A549 (cell line): ENCODE results near the gene XPNPEP3. TPM values are rescaled to one million over a fixed set of nuclear protein-coding genes. Genes with fewer than 3 reads are reported as not detected.

Source experiments
- ATAC-seq, 2 experiments: fragments of 200-7000 bp in 1 of 2; fragments of >200 bp in 1 of 2; cut with Nextera tagmentation in 1 of 2; cut with Tn5 transposase in 1 of 2; 3 replicates each; pipeline versions ENCODE4 v1.8.0 to v1.9.1; 2018 to 2020; ENCODE audit warnings: mild to moderate bottlenecking in 1 of 2, moderate library complexity in 1 of 2
- CTCF ChIA-PET: fragments of 300-600 bp; sonication (Branson Sonifier 250); formaldehyde crosslinking; extraction: SDS; loops from one replicate; lab custom pipeline; 2021; ENCODE audit warnings: antibody characterized with exemption, inconsistent platforms; lab: Yijun Ruan, JAX
- POLR2A ChIA-PET: fragments of 350-600 bp; formaldehyde crosslinking; extraction: SDS; loops from one replicate; lab custom pipeline; 2021; ENCODE audit warnings: antibody characterized with exemption, inconsistent platforms; lab: Yijun Ruan, JAX
- DNase-seq, 2 experiments: peaks; one replicate each; pipeline versions ENCODE4 v3.0.0 to v3.0.0-alpha.2; 2011 to 2016; ENCODE audit warnings: low read depth in 1 of 2, low spot score in 1 of 2
- FAIRE-seq: peaks from 2 replicates; lab custom pipeline; 2011; peaks lifted over from hg19 to GRCh38; lab: Jason Lieb, UNC
- H3K27ac ChIP-seq, 2 experiments: fragments of >200 bp; sonication (Bioruptor Twin); formaldehyde crosslinking; 3 replicates each; pipeline ENCODE4 v1.5.1; 2016 to 2017
- H3K4me1 ChIP-seq: fragments of >200 bp; sonication (Bioruptor Twin); formaldehyde crosslinking; 3 replicates; pipeline ENCODE4 v1.6.1; 2016
- H3K4me2 ChIP-seq: fragments of >200 bp; sonication (Bioruptor Twin); formaldehyde crosslinking; 3 replicates; pipeline ENCODE4 v1.6.1; 2016
- H3K4me3 ChIP-seq: fragments of >200 bp; sonication (Bioruptor Twin); formaldehyde crosslinking; 3 replicates; pipeline ENCODE4 v1.5.1; 2016
- H3K9me3 ChIP-seq: fragments of >200 bp; sonication (Bioruptor Twin); formaldehyde crosslinking; 3 replicates; pipeline ENCODE4 v1.6.1; 2016
- BCL3 ChIP-seq: fragments of >200 bp; sonication (Bioruptor Twin); formaldehyde crosslinking; IDR thresholded peaks from 3 replicates; pipeline ENCODE4 v1.6.1; 2016
- CTCF ChIP-seq: fragments of >200 bp; sonication (Bioruptor Twin); formaldehyde crosslinking; IDR thresholded peaks from 3 replicates; pipeline ENCODE4 v1.5.1; 2016
- FOSB ChIP-seq: fragments of 250-450 bp; sonication (Bioruptor Pico); IDR thresholded peaks from 2 replicates; pipeline ENCODE4 v1.5.0; 2020; ENCODE audit warnings: mild to moderate bottlenecking, moderate library complexity
- GATA3 ChIP-seq: IDR thresholded peaks from 2 replicates; pipeline ENCODE4 v1.6.1; 2012; ENCODE audit warnings: borderline replicate concordance
- HEYL ChIP-seq: fragments of 250-450 bp; sonication (Bioruptor Pico); IDR thresholded peaks from 2 replicates; pipeline ENCODE4 v1.8.0; 2021; ENCODE audit warnings: mild to moderate bottlenecking, moderate library complexity
- HOXA7 ChIP-seq: fragments of 250-450 bp; sonication (Bioruptor Pico); IDR thresholded peaks from 2 replicates; pipeline ENCODE4 v1.5.0; 2020; ENCODE audit warnings: mild to moderate bottlenecking, moderate library complexity
- HOXB13 ChIP-seq: fragments of 250-450 bp; sonication (Bioruptor Pico); IDR thresholded peaks from 2 replicates; pipeline ENCODE4 v1.5.0; 2020; ENCODE audit warnings: low read depth, mild to moderate bottlenecking, moderate library complexity
- HOXB5 ChIP-seq: fragments of 250-450 bp; sonication (Bioruptor Pico); IDR thresholded peaks from 2 replicates; pipeline ENCODE4 v1.5.0; 2020; ENCODE audit warnings: mild to moderate bottlenecking, moderate library complexity
- KDM1A ChIP-seq: fragments of 200-600 bp; sonication (generic); IDR thresholded peaks from 2 replicates; pipeline ENCODE4 v1.6.1; 2016; ENCODE audit warnings: low read depth, mild to moderate bottlenecking
- KDM5A ChIP-seq: fragments of 200-600 bp; sonication (generic); IDR thresholded peaks from 2 replicates; pipeline ENCODE4 v1.6.1; 2016; ENCODE audit warnings: antibody characterized with exemption, mild to moderate bottlenecking
- MAZ ChIP-seq: fragments of 150-350 bp; IDR thresholded peaks from 2 replicates; pipeline ENCODE4 v1.6.1; 2014; ENCODE audit warnings: antibody characterized with exemption, low read depth, low read length, borderline replicate concordance
- MYC ChIP-seq: IDR thresholded peaks from 2 replicates; pipeline ENCODE4 v1.6.1; 2012; ENCODE audit warnings: mild to moderate bottlenecking, inconsistent platforms, low read length, improper control_type of control experiment, borderline replicate concordance
- PBX3 ChIP-seq: IDR thresholded peaks from 2 replicates; pipeline ENCODE4 v1.6.1; 2012
- PHF8 ChIP-seq: fragments of 200-600 bp; sonication (generic); IDR thresholded peaks from 2 replicates; pipeline ENCODE4 v1.6.1; 2016; ENCODE audit warnings: low read depth, mild to moderate bottlenecking, antibody characterized with exemption, moderate library complexity, borderline replicate concordance
- POLR2A ChIP-seq: IDR thresholded peaks from 2 replicates; pipeline ENCODE4 v1.6.1; 2012; ENCODE audit warnings: mild to moderate bottlenecking, low read length
- RARB ChIP-seq: fragments of 250-450 bp; sonication (Bioruptor Pico); IDR thresholded peaks from 2 replicates; pipeline ENCODE4 v1.8.0; 2021; ENCODE audit warnings: mild to moderate bottlenecking, moderate library complexity
- REST ChIP-seq: fragments of 200-600 bp; sonication (generic); IDR thresholded peaks from 2 replicates; pipeline ENCODE4 v1.6.1; 2016; ENCODE audit warnings: antibody characterized with exemption, mild to moderate bottlenecking, moderate library complexity
- RNF2 ChIP-seq: fragments of 200-600 bp; sonication (generic); IDR thresholded peaks from 2 replicates; pipeline ENCODE4 v1.6.1; 2016; ENCODE audit warnings: low read depth, mild to moderate bottlenecking, antibody characterized with exemption, moderate library complexity, borderline replicate concordance
- TP53 ChIP-seq: fragments of 250-450 bp; sonication (Bioruptor Pico); IDR thresholded peaks from 2 replicates; pipeline ENCODE4 v1.5.0; 2021; ENCODE audit warnings: mild to moderate bottlenecking, moderate library complexity
- WGBS: methylation state at CpG from one replicate; pipeline ENCODE4 v1.1.6; 2017; ENCODE audit errors: missing lambda C conversion rate; 5-methylcytosine and 5-hydroxymethylcytosine counted together
- polyA plus RNA-seq, 4 experiments: library from polyadenylated mRNA; depleted of rRNA in 3 of 4; stranded (reverse); fragments of >200 nt; fragmentation: RNase III in 1 of 4; extraction: RNeasy Plus Mini Kit Qiagen cat#74134 plus additional on column Dnase treatment in 1 of 4; gene quantifications; 2 replicates in 3 of 4; 3 replicates in 1 of 4; pipeline ENCODE4 v1.2.3, GENCODE V29; 2011 to 2017

The XPNPEP3 gene
- polyA plus RNA-seq, 2 of the 4 experiments (the other 2 are of a cell fraction) = 12.7 to 23.3 TPM

- H3K4me1 ChIP-seq = 0 out of 3 replicates have a peak, but pooled peaks cover 4% of the 10 kb centered on the region
- WGBS = 73% methylated on average over 6 of the region's 6 CpGs
- H3K27ac ChIP-seq = no peak overlapping the region
- H3K4me2 ChIP-seq = no peak overlapping the region
- H3K4me3 ChIP-seq = no peak overlapping the region
- FAIRE-seq = no peak
- H3K9me3 ChIP-seq = no peaks in the 10 kb centered on the region
- ChIA-PET CTCF (interaction anchor here (0.6 kb wide), 1 partner anchor 335 kb away, joined by 3 read pairs; no protein-coding TSS in a partner anchor), POLR2A (no interaction called here)
- DNase-seq = no peak
- no peak for ATAC-seq
- TF ChIP-seq TP53 (CRISPR knock-in tag) = no peak
- no peak for TF ChIP-seq BCL3
Observed at GRCh38 chr22:40808018-40808841, 48.7 kb upstream of the XPNPEP3 start.

- no peak for DNase-seq
- POLR2A ChIA-PET = no interaction called here
- no peak overlapping the region for H3K27ac ChIP-seq
- no peak for FAIRE-seq
- H3K4me1 ChIP-seq = peaks cover 15% of the 10 kb centered on the region; the same call in 2 of the 3 replicates
- no peak for ATAC-seq
- H3K9me3 ChIP-seq = no peaks in the 10 kb centered on the region
- TF ChIP-seq GATA3 (no peak), CTCF (no peak)
- TF ChIP-seq, all 56 proteins: peak for 0
- Histone ChIP-seq H3K4me3 (no peak overlapping the region), H3K4me2 (no peak overlapping the region)
- CTCF ChIA-PET = no interaction called here
Observed at GRCh38 chr22:40813912-40814315, 43.0 kb upstream of the XPNPEP3 start.

- 97% methylated on average over 4 of the region's 4 CpGs for WGBS
- peaks cover 19% of the 10 kb centered on the region; the same call in 2 of the 3 replicates for H3K4me1 ChIP-seq
- POLR2A ChIA-PET = interaction anchor here (1.6 kb wide), 1 partner anchor 39 kb away, joined by 5 read pairs; the partner anchor contains the start of genes ST13 and XPNPEP3
- H3K4me3 ChIP-seq = peak overlapping the region; percentile 93; the same call in 2 of the 3 replicates
- CTCF ChIA-PET = interaction anchor here (1.3 to 2.3 kb wide), 3 partner anchors 8 to 135 kb away, joined by 4 to 7 read pairs (median 6); no protein-coding TSS in a partner anchor
- no peak overlapping the region; a peak in 1 of 6 replicates for H3K27ac ChIP-seq
- no peak for DNase-seq
- H3K9me3 ChIP-seq = no peaks in the 10 kb centered on the region
- no peak for ATAC-seq
- TF ChIP-seq POLR2A (no peak), HOXB13 (CRISPR knock-in tag) (no peak), PHF8 (no peak), PBX3 (no peak), FOSB (CRISPR knock-in tag) (no peak), KDM5A (no peak), MYC (no peak), HEYL (CRISPR knock-in tag) (no peak), HOXA7 (CRISPR knock-in tag) (no peak), RARB (no peak), MAZ (no peak), REST (no peak), GATA3 (no peak), RNF2 (no peak), HOXB5 (CRISPR knock-in tag) (no peak), KDM1A (no peak)
- peak overlapping the region; percentile 77 for H3K4me2 ChIP-seq
- FAIRE-seq = no peak
Observed at GRCh38 chr22:40817737-40818136, 39.2 kb upstream of the XPNPEP3 start.
